ENCODE results near the gene BPIFB4. TPM values are rescaled to one million over a fixed set of nuclear protein-coding genes. Genes with fewer than 3 reads are reported as not detected.

The BPIFB4 gene
- total and polyA plus RNA-seq, 7 donors = not detected

DNA sequence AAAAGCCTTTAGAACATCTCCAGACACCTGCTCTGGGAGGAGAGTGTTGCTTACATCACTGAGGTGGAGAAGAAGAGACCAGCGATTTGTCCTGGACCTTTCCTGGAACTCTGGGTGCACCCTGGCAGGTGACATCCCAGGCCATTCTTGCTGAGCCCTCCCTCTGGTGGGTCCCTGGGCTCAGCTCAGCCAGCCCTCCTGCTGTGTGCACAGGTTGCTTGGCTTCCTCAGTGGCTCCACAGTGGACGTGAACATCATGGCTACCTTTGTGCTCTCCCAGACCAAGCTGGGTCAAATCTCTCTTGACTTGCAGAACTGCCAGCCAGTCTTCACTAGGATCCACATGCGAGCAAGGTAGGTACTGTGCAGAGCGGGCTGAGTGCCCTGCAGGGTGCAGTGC, 68.6 kb downstream of the BPIFB4 start:
- WGBS, 3 donors = 83 to 94% (median 89%) methylated on average over 4 of the region's 4 CpGs
- TF ChIP-seq, protein P1, sequence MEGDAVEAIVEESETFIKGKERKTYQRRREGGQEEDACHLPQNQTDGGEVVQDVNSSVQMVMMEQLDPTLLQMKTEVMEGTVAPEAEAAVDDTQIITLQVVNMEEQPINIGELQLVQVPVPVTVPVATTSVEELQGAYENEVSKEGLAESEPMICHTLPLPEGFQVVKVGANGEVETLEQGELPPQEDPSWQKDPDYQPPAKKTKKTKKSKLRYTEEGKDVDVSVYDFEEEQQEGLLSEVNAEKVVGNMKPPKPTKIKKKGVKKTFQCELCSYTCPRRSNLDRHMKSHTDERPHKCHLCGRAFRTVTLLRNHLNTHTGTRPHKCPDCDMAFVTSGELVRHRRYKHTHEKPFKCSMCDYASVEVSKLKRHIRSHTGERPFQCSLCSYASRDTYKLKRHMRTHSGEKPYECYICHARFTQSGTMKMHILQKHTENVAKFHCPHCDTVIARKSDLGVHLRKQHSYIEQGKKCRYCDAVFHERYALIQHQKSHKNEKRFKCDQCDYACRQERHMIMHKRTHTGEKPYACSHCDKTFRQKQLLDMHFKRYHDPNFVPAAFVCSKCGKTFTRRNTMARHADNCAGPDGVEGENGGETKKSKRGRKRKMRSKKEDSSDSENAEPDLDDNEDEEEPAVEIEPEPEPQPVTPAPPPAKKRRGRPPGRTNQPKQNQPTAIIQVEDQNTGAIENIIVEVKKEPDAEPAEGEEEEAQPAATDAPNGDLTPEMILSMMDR (IDR thresholded peaks at IDR 0.05) = no peak
- H3K9me3 ChIP-seq = no peaks in the 10 kb centered on the region
- no peak overlapping the region for H3K4me3 ChIP-seq
- no peak for DNase-seq
- H3K27me3 ChIP-seq (ENCODE audit: insufficient read depth in 3 of 3, low read length in 2 of 3) = peaks cover 0 to 7% (median 3%) of the 10 kb centered on the region in 3 donors
- no peak for ATAC-seq
- H3K27ac ChIP-seq = no peak overlapping the region
- intact Hi-C loops (cut with DNase I) = no loop called here
- no peaks in the 10 kb centered on the region for H3K36me3 ChIP-seq (ENCODE audit: insufficient read depth in 1 of 2, low read depth in 1 of 2)
- no peaks in the 10 kb centered on the region for H3K4me1 ChIP-seq

DNA sequence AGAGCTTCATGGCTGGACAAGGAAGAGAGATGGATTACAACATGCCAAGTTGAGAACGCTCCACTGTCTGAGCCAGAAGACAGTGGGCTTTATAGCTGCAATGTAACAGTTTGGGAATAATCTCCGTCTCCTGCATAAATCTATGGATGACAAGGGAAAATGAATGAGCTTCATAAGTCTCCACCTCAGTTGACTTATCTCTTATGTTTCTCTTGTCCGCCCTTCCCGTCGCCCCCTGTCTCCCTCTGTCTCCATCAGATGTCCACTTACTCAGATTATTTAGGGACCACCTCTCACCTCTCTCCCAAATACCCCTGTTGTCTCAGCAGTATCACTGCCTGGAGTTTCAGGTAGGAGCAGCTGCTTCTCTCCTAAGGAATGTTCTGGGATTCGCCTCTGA, 74.8 kb downstream of the BPIFB4 start:
- no peak for ATAC-seq
- TF ChIP-seq, protein P1 (IDR thresholded peaks at IDR 0.05) = no peak
- peaks cover 0 to 19% (median 4%) of the 10 kb centered on the region in 3 donors for H3K27me3 ChIP-seq (ENCODE audit: insufficient read depth in 3 of 3, low read length in 2 of 3)
- H3K27ac ChIP-seq = no peak overlapping the region
- no peak overlapping the region for H3K4me3 ChIP-seq
- H3K9me3 ChIP-seq = no peaks in the 10 kb centered on the region
- intact Hi-C loops (cut with DNase I) = no loop called here
- H3K4me1 ChIP-seq = no peaks in the 10 kb centered on the region
- WGBS, 3 donors = 77 to 85% (median 81%) methylated on average over 6 of the region's 6 CpGs
- DNase-seq = no peak
- H3K36me3 ChIP-seq (ENCODE audit: insufficient read depth in 1 of 2, low read depth in 1 of 2) = no peaks in the 10 kb centered on the region

DNA sequence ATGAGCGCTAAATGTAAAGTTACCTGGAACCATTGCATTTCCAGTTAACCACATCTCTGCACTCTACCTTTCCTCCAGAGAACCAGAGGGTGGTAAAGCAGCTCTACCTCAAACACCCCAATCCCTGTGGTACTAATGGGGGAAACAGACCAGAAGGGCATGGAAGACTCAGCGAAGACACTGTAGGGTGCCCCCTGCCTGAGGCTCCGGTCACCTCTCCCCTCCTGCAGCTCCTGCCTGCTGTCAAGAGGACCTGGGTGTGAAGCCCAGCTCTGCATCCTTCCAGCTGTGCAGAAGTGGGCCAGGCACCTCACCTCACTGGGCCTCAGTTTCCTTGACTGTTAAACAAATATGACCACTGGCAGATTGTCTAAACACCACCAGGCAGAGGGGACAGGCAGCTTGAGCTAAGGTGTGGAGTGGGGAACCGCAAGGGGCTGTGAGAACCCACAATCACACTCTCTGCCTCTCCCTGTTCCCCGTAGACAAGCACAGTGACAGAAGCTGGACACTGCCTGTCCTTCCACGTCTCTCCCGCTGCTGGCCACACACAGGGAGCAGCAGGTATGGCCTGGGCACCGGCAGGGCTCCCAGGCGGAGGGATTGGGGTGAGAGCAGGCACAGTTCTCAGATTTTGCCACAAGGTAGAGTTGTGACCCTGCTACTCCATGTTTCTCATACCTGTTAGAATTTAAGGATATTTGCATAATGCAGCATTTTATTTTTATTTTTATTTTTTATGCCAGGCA, 79.4 kb downstream of the BPIFB4 start:
- H3K36me3 ChIP-seq (ENCODE audit: insufficient read depth in 1 of 2, low read depth in 1 of 2) = no peaks in the 10 kb centered on the region
- peaks cover 0 to 8% (median 0%) of the 10 kb centered on the region in 3 donors for H3K27me3 ChIP-seq (ENCODE audit: insufficient read depth in 3 of 3, low read length in 2 of 3)
- DNase-seq = no peak
- intact Hi-C loops (cut with DNase I) = no loop called here
- no peak overlapping the region for H3K4me3 ChIP-seq
- no peaks in the 10 kb centered on the region for H3K4me1 ChIP-seq
- TF ChIP-seq, protein P1 (IDR thresholded peaks at IDR 0.05) = no peak
- H3K9me3 ChIP-seq = no peaks in the 10 kb centered on the region
- no peak overlapping the region for H3K27ac ChIP-seq
- 69 to 74% (median 71%) methylated on average over 9 of the region's 9 CpGs for whole genome bisulfite sequencing, 3 donors
- ATAC-seq = no peak

DNA sequence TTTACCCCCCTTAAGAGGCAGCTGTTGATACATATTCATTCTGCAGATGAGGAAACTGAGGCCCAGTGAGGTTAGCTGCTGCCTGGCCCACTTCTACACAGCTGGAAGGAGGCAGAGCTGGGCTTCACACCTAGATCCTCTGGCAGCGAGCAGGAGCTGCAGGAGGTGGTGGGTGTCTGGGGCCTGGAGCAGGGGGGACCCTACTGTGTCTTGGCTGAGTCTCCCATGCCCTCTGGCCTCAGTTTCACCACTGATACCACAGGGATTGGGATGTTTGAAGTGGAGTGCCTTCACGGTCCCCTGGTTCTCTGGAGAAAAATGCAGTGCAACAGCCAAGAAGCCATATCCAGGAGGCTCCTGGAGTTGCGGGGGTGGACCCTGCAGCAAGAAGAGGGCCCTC, 80.3 kb downstream of the BPIFB4 start:
- Histone ChIP-seq H3K27me3 (ENCODE audit: insufficient read depth in 3 of 3, low read length in 2 of 3) (peaks cover 0 to 8% (median 0%) of the 10 kb centered on the region in 3 donors), H3K4me1 (no peaks in the 10 kb centered on the region), H3K9me3 (no peaks in the 10 kb centered on the region), H3K27ac (no peak overlapping the region), H3K4me3 (no peak overlapping the region), H3K36me3 (ENCODE audit: insufficient read depth in 1 of 2, low read depth in 1 of 2) (no peaks in the 10 kb centered on the region)
- no peak for ATAC-seq
- WGBS, 3 donors = 74 to 79% (median 74%) methylated on average over 3 of the region's 3 CpGs
- no peak for DNase-seq
- TF ChIP-seq, protein P1 (IDR thresholded peaks at IDR 0.05) = no peak
- intact Hi-C loops (cut with DNase I) = loop anchor here in 1 of 2 donors (10.0 kb wide), 1 partner anchor 55 kb away; no protein-coding TSS in a partner anchor

Measured in psoas muscle (tissue), 8 donors.